ENCODE measurements around the gene TFDP2. TPM values are rescaled to one million over a fixed set of nuclear protein-coding genes. Genes with fewer than 3 reads are reported as not detected.

Gene TFDP2
- total RNA-seq, 1 experiment from 2014 or later, result 76.0 TPM

GRCh38 chr3:141971571-141971970, 177.8 kb downstream of the TFDP2 start:
- Mint-ChIP-seq H3K27ac (no peak overlapping the region), H3K4me1 (no peaks in the 10 kb centered on the region), H3K36me3 (ENCODE audit: insufficient read depth in 1 of 3, low read depth in 3 of 3) (peaks cover 34 to 64% (median 59%) of the 10 kb centered on the region in 3 experiments; a peak in 6 of 7 replicates), H3K27me3 (ENCODE audit: low read depth) (no peaks in the 10 kb centered on the region), H3K4me3 (no peak overlapping the region), H3K9me3 (no peaks in the 10 kb centered on the region)
- Histone ChIP-seq H2BK20ac (ENCODE audit: low read depth, low read length, poor library complexity, severe bottlenecking) (no peak overlapping the region), H3K18ac (ENCODE audit: insufficient read length, low read depth, low read length) (no peak overlapping the region), H3K9ac (ENCODE audit: extremely low read depth, insufficient read length, low read length) (no peak overlapping the region), H3K14ac (ENCODE audit: insufficient read depth, low read length) (no peak overlapping the region), H2AFZ (ENCODE audit: low read length) (no peak overlapping the region), H3T11ph (ENCODE audit: low read length) (no peak overlapping the region), H3K9me3 (ENCODE audit: control insufficient read depth, low read depth, low read length) (no peaks in the 10 kb centered on the region), H4K8ac (replicated peaks; ENCODE audit: insufficient read length, low read depth, low read length) (no peak overlapping the region), H3K4ac (ENCODE audit: low read depth, low read length) (no peak overlapping the region), H3K4me2 (ENCODE audit: insufficient read depth, insufficient read length, low read length) (no peak overlapping the region), H2BK12ac (ENCODE audit: insufficient read length, low read depth, low read length) (no peak overlapping the region), H2AK5ac (ENCODE audit: insufficient read length, low read length) (no peak overlapping the region), H4K91ac (ENCODE audit: insufficient read length, low read depth, low read length) (no peak overlapping the region), H3K79me2 (ENCODE audit: insufficient read depth, low read length) (no peaks in the 10 kb centered on the region), H3K23me2 (ENCODE audit: insufficient read length, low read depth, low read length, poor library complexity, severe bottlenecking) (no peaks in the 10 kb centered on the region), H4K5ac (ENCODE audit: insufficient read length, low read depth, low read length) (no peak overlapping the region), H2BK5ac (ENCODE audit: insufficient read length, low read length) (no peak overlapping the region), H3K27ac (ENCODE audit: insufficient read length, low read depth, low read length) (no peak overlapping the region), H2BK15ac (ENCODE audit: low read depth, low read length) (no peak overlapping the region), H2BK120ac (ENCODE audit: low read depth, low read length, poor library complexity, severe bottlenecking) (no peak overlapping the region), H3K23ac (ENCODE audit: insufficient read length, low read depth, low read length) (no peak overlapping the region), H4K20me1 (ENCODE audit: control insufficient read depth, insufficient read depth, insufficient read length) (no peaks in the 10 kb centered on the region), H3K27me3 (ENCODE audit: insufficient read depth, low read length) (no peaks in the 10 kb centered on the region), H3K56ac (ENCODE audit: insufficient read length, low read depth, low read length) (no peak overlapping the region), H3K79me1 (ENCODE audit: insufficient read depth, low read depth, low read length, poor library complexity, severe bottlenecking) (no peaks in the 10 kb centered on the region), H3K4me1 (ENCODE audit: insufficient read depth, low read length) (no peaks in the 10 kb centered on the region)
- no peak for TF ChIP-seq CTCF (conservative IDR thresholded peaks at IDR 0.05)
- no CpG with 5 or more reads among the region's 1 CpG for WGBS (ENCODE audit: extremely low coverage, insufficient read length, low lambda C conversion rate)
- no peak for DNase-seq
